ENCODE measurements around the gene OR1D5.

GRCh38 chr17:3037259-3037658 is 26.1 kb downstream of the OR1D5 start:
- TF ChIP-seq, protein P1, sequence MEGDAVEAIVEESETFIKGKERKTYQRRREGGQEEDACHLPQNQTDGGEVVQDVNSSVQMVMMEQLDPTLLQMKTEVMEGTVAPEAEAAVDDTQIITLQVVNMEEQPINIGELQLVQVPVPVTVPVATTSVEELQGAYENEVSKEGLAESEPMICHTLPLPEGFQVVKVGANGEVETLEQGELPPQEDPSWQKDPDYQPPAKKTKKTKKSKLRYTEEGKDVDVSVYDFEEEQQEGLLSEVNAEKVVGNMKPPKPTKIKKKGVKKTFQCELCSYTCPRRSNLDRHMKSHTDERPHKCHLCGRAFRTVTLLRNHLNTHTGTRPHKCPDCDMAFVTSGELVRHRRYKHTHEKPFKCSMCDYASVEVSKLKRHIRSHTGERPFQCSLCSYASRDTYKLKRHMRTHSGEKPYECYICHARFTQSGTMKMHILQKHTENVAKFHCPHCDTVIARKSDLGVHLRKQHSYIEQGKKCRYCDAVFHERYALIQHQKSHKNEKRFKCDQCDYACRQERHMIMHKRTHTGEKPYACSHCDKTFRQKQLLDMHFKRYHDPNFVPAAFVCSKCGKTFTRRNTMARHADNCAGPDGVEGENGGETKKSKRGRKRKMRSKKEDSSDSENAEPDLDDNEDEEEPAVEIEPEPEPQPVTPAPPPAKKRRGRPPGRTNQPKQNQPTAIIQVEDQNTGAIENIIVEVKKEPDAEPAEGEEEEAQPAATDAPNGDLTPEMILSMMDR (IDR thresholded peaks at IDR 0.05; ENCODE audit: insufficient read depth, low read length, poor library complexity, severe bottlenecking) = no peak
- no peak for TF ChIP-seq EZH2phosphoT487 (conservative IDR thresholded peaks at IDR 0.05; ENCODE audit: low read length)

All from SU-DHL-6 (cell line).